Psoas muscle (tissue), 8 donors: ENCODE results near the gene STUB1. TPM values are rescaled to one million over a fixed set of nuclear protein-coding genes. Genes with fewer than 3 reads are reported as not detected.

ENCODE experiments used
- ATAC-seq, 4 donors: fragments of 200-7000 bp; cut with Tn5 transposase; one replicate each; pipeline ENCODE4 v1.9.1; 2020; ENCODE audit warnings: moderate library complexity in 3 of 4, mild to moderate bottlenecking in 2 of 4
- DNase-seq, 2 donors: peaks; one replicate each; pipeline ENCODE4 v3.0.0-alpha.2; 2020
- H3K27ac ChIP-seq: fragments of 200-600 bp; one replicate; pipeline ENCODE4 v1.8.0; 2022
- H3K27me3 ChIP-seq, 3 donors: fragments of 200-600 bp in 1 of 3; one replicate each; pipeline versions ENCODE4 v1.6.1 to v1.8.0; 2013 to 2022; ENCODE audit warnings: low read length in 2 of 3, mild to moderate bottlenecking in 2 of 3, moderate library complexity in 1 of 3; ENCODE audit not compliant: insufficient read depth in 3 of 3
- H3K36me3 ChIP-seq, 2 donors: fragments of 200-600 bp in 1 of 2; one replicate each; pipeline versions ENCODE4 v1.6.1 to v1.8.0; 2013 to 2022; ENCODE audit warnings: low read depth in 1 of 2, mild to moderate bottlenecking in 1 of 2, moderate library complexity in 1 of 2; ENCODE audit not compliant: insufficient read depth in 1 of 2
- H3K4me1 ChIP-seq: fragments of 200-600 bp; one replicate; pipeline ENCODE4 v1.8.0; 2022
- H3K4me3 ChIP-seq: fragments of 200-600 bp; one replicate; pipeline ENCODE4 v1.8.0; 2022; ENCODE audit warnings: mild to moderate bottlenecking
- H3K9me3 ChIP-seq: fragments of 200-600 bp; one replicate; pipeline ENCODE4 v1.8.0; 2022
- CTCF ChIP-seq: fragments of 200-600 bp; IDR thresholded peaks from one replicate; pipeline ENCODE4 v1.8.0; 2022; ENCODE audit warnings: antibody characterized with exemption
- WGBS, 3 donors: extraction: QIAGEN DNeasy Blood & Tissue Kit; methylation state at CpG; one replicate each; pipeline versions ENCODE4 v1.1.6 to v1.1.7; 2013; 5-methylcytosine and 5-hydroxymethylcytosine counted together
- intact Hi-C, 2 donors: fragments of 100-400 bp; cut with DNase I; formaldehyde crosslinking; loops; one replicate each; pipeline versions ENCODE4 v1.11.0 to v1.14.2; 2022
- polyA plus RNA-seq, 3 donors: library from polyadenylated mRNA; stranded (reverse); fragments of 200-250 nt; gene quantifications; one replicate each; pipeline ENCODE4 v1.2.3, GENCODE V29; 2013
- total RNA-seq, 4 donors: library from RNA; stranded (reverse); fragmentation: NEBNext Ultra II Directional in 2 of 4; extraction: Animal tissue kit (Norgen Biotek cat#: 25700) in 2 of 4; gene quantifications; one replicate each; pipeline versions ENCODE4 v1.2.1 to v1.2.4, GENCODE V29; 2021 to 2023
- donor health status: healthy with polysubstance abuse.
- donor health status: DM: no; HTN: no; CAD: no; lungs with moderate emphysema.
- donor health status: Bipolar disorder and iron deficiency.
- donor health status: healthy.
- donor health status: DM: yes; HTN: yes; CAD: no.
- donor health status: DM: no; HTN: no; CAD: no.
- donor health status: DM: no; HTN: no; CAD: no.
- donor health status: DM: yes; HTN: yes; CAD: no.

Gene STUB1
- total and polyA plus RNA-seq, 7 donors, result 108 to 150 (median 127) TPM

DNA sequence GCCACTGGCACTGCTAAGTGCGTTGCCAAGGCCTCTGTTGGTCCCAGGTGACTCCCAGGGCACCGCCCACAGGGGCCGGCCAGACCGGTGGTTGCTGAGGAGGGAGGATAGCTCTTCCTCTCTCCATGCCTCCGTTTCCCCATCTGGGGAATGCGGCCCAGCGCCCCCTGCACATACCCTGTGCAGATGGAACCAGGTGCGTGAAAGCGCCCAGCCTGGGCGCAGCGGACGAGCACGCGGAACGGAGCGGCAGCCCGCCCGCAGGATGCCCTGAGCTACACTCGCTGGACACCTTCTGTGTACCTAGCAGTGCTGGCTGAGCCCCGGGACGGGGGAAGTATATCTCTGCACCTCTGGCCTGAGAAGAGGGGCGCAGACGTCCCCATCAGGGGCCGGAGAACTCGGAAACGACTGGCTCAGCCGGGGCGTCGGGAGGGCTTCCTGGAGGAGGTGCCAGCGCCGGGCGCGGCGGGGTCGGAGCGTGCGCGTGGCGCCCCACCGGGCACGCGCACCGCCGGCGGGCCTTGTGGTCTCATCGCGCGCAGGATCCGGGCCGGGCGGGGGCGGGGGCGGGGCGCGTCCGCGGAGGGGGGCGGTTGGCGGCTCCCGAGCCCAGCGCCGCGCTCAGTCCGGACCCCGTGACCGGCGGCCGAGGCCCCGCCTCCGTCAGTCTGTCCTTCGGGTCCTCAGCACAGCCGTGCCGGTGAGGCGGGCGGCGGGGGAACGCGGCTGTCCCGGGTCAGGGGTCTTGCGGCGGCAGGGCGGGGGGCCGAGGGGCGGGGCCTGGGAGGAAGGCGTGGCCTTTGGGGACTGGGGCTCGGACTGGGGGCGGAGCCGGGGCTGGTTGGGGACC lies 46.5 kb downstream of the STUB1 start, which contains the start of the genes CCDC78 and HAGHL:
TSS of gene CCDC78 (minus strand) at position 6 of the 853 bp plus-strand sequence. CDS start 76 bp downstream, outside the sequence.
TSS of gene HAGHL (plus strand) at position 669 of the 853 bp plus-strand sequence. CDS start 404 bp downstream, outside the sequence.
- H3K4me1 ChIP-seq, result peaks cover 15% of the 10 kb centered on the region
- H3K27me3 ChIP-seq, result peaks cover 0 to 40% (median 19%) of the 10 kb centered on the region in 3 donors
- DNase-seq, result peak in 1 of 2 donors; percentile 62
- peaks cover 0 to 29% of the 10 kb centered on the region in 2 donors for H3K36me3 ChIP-seq
- peak in 3 of 4 donors; percentile 16 to 33 (median 26) for ATAC-seq
- 1 to 3% (median 2%) methylated on average over 50 to 88 of the region's 88 CpGs for WGBS, 3 donors
- no peak for TF ChIP-seq CTCF
- no peaks in the 10 kb centered on the region for H3K9me3 ChIP-seq
- intact Hi-C loops, result no loop called here
- H3K4me3 ChIP-seq, result peak within 1 kb of the TSS; percentile 61
- no peak within 1 kb of the TSS for H3K27ac ChIP-seq

GRCh38 chr16:727291-727977 lies 47.2 kb downstream of the STUB1 start:
- H3K4me1 ChIP-seq, result peaks cover 8% of the 10 kb centered on the region
- WGBS, 3 donors, result 1% methylated on average over 49 to 61 of the region's 61 CpGs
- peaks cover 0 to 40% (median 19%) of the 10 kb centered on the region in 3 donors for H3K27me3 ChIP-seq
- no peak for DNase-seq
- intact Hi-C loops, result no loop called here
- TF ChIP-seq CTCF, result no peak
- no peak overlapping the region for H3K27ac ChIP-seq
- ATAC-seq, result peak in 1 of 4 donors; percentile 12
- H3K9me3 ChIP-seq, result no peaks in the 10 kb centered on the region
- H3K4me3 ChIP-seq, result peak overlapping the region; percentile 61
- H3K36me3 ChIP-seq, result peaks cover 0 to 32% of the 10 kb centered on the region in 2 donors

DNA sequence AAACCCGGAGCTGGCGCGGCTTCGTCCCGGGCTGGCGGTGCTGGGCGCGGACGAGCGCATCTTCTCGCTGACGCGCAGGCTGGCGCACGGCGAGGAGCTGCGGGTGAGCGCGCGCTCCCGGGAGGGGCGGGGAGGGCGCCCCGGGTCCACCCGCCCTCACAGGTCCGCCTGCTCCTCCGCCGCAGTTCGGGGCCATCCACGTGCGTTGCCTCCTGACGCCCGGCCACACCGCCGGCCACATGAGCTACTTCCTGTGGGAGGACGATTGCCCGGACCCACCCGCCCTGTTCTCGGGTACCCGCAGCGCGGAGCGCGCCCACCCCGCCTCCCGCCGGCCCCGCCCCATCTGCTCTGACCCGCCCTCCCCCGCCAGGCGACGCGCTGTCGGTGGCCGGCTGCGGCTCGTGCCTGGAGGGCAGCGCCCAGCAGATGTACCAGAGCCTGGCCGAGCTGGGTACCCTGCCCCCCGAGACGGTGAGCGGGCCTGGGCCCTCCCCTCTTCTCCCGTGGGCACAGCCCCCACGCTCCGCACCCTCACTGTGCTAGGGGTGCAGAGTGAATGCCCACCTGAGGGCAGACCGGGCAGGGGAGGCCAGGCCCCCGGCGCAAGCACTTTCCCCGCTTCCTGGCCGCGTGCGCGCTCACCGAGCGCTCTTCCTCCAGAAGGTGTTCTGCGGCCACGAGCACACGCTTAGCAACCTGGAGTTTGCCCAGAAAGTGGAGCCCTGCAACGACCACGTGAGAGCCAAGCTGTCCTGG lies 48.1 kb downstream of the STUB1 start:
- Histone ChIP-seq H3K27me3 (peaks cover 0 to 40% (median 19%) of the 10 kb centered on the region in 3 donors), H3K27ac (no peak overlapping the region), H3K9me3 (no peaks in the 10 kb centered on the region), H3K4me3 (peak overlapping the region; percentile 61), H3K36me3 (peaks cover 3 to 36% of the 10 kb centered on the region in 2 donors), H3K4me1 (peaks cover 8% of the 10 kb centered on the region)
- TF ChIP-seq CTCF, result no peak
- intact Hi-C loops, result no loop called here
- peak; percentile 25 to 45 (median 36) for ATAC-seq
- 1% methylated on average over 44 to 80 of the region's 80 CpGs for WGBS, 3 donors
- peak; percentile 67 to 74 for DNase-seq

GRCh38 chr16:728890-729744 lies 48.9 kb downstream of the STUB1 start:
- peaks cover 0 to 40% (median 19%) of the 10 kb centered on the region in 3 donors for H3K27me3 ChIP-seq
- peak in 2 of 4 donors; percentile 12 to 13 for ATAC-seq
- no peaks in the 10 kb centered on the region for H3K9me3 ChIP-seq
- no peak overlapping the region for H3K27ac ChIP-seq
- H3K4me1 ChIP-seq, result peaks cover 8% of the 10 kb centered on the region
- no peak overlapping the region for H3K4me3 ChIP-seq
- 43 to 49% (median 45%) methylated on average over 42 to 55 of the region's 55 CpGs for WGBS, 3 donors
- TF ChIP-seq CTCF, result no peak
- intact Hi-C loops, result no loop called here
- peak in 1 of 2 donors; percentile 55 for DNase-seq
- peaks cover 3 to 44% of the 10 kb centered on the region in 2 donors for H3K36me3 ChIP-seq
